C4-2B (cell line): ENCODE data around the gene PIGP.

Experiments used
- H3K27ac ChIP-seq: fragments of 450-650 bp; 2 replicates; pipeline ENCODE4 v1.5.1; 2017
- ZFX ChIP-seq: fragments of 450-650 bp; IDR thresholded peaks from 2 replicates; pipeline ENCODE4 v1.6.1; 2017
- TF ChIP-seq, protein P1 (sequence below): fragments of 450-650 bp; conservative IDR thresholded peaks from 2 replicates; pipeline ENCODE4 v1.5.1; 2017; ENCODE audit warnings: mild to moderate bottlenecking

The PIGP gene

DNA sequence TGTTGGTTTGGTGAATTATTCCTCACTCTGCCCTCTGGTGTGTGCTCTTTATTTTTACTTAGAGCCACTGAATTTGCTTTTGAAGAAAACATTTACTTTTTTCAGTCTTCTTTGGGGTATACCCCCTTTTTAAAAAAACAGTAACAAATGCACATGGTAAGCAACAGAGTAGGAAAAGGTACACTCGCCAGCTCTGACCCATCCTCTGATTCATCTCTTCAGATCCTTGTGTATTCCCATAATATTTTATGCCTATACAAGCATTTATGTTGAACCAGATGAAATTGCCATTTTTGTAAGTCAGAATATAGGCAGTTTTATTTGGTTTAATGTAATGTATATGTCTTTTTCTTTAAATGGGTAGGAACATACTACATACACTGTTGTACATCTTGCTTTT lies 28.5 kb upstream of the PIGP start:
- H3K27ac ChIP-seq = no peak overlapping the region
- TF ChIP-seq, protein P1, sequence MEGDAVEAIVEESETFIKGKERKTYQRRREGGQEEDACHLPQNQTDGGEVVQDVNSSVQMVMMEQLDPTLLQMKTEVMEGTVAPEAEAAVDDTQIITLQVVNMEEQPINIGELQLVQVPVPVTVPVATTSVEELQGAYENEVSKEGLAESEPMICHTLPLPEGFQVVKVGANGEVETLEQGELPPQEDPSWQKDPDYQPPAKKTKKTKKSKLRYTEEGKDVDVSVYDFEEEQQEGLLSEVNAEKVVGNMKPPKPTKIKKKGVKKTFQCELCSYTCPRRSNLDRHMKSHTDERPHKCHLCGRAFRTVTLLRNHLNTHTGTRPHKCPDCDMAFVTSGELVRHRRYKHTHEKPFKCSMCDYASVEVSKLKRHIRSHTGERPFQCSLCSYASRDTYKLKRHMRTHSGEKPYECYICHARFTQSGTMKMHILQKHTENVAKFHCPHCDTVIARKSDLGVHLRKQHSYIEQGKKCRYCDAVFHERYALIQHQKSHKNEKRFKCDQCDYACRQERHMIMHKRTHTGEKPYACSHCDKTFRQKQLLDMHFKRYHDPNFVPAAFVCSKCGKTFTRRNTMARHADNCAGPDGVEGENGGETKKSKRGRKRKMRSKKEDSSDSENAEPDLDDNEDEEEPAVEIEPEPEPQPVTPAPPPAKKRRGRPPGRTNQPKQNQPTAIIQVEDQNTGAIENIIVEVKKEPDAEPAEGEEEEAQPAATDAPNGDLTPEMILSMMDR = no peak
- no peak for TF ChIP-seq ZFX

DNA sequence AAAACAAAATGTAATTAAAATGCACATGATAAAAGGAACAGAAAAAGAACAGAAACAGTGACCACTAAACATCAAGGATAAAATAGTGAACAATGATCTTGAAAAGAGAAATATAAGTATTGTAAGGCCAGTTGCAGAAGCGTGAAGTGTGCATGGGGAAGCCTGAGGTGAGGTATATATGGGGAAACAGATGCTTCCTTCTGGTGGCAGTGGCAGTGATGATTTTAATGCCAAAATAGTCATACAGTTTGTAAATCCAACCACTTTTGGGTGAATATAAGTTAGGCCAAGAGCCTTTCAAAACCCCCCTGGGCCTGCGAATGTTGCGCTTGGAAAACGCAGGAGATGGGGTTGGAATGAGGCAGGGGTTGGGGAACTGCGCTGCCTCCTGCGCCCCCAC lies 27.4 kb upstream of the PIGP start:
- no peak for TF ChIP-seq ZFX
- TF ChIP-seq, protein P1 = no peak
- no peak overlapping the region for H3K27ac ChIP-seq

DNA sequence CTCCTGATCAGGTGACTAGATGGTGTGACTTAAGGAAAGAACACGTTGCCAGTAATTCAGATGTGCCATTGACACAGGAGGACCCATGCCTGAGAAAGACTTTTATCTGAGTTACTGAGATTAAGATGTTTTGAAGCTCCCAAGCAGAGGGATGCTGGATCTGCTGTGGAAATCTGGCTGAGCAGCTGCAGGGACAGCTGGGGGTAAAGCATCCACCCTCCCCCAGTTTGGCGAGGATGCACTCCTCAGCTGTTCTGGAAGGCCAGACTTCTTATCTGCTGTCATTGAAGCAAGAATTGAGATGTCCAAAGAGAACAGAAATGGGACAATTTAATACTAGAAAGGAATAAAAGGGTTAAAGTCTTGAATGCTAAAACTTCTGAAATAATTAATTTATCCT lies 25.9 kb upstream of the PIGP start:
- no peak for TF ChIP-seq ZFX
- no peak overlapping the region for H3K27ac ChIP-seq

DNA sequence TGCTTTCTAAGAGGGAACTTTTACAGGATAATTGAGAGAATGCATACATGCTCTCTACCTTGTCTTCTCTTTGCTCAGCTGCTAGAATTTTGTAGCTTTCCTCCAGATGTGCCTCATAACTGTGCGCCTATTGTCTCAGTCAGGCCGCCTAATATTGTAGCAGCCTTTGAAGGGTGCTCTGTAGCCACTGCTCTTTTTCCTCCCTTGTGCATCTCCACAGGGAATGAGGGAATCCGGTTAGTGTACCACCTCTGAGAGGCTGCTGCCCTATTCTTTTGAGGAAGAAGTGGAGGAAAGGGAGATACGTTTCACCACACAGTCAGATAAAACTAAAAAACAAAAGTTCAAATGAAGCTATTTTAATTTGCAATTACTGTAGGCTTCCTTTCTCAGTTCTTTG lies 22.9 kb upstream of the PIGP start:
- TF ChIP-seq ZFX = no peak
- TF ChIP-seq, protein P1 = no peak
- H3K27ac ChIP-seq = no peak overlapping the region

DNA sequence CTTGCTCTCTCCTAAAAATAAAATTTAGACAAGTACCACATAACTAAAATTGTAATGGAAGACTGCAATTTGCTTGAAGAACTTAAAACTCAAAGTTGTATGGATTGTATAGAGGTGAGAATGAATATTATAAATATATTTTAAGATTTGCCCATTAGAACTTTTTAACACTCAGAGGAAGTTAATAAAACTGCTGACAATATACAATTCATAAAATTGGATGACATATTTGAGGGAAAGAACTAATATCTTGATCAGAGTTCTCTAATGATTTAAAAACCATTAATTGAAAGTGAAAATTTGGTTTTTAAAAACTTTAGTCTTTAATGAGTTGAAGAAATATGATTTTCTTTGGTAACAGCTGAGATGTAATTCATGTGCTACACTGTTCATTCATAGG lies 21.1 kb upstream of the PIGP start:
- no peak overlapping the region for H3K27ac ChIP-seq
- TF ChIP-seq, protein P1 = no peak
- no peak for TF ChIP-seq ZFX

DNA sequence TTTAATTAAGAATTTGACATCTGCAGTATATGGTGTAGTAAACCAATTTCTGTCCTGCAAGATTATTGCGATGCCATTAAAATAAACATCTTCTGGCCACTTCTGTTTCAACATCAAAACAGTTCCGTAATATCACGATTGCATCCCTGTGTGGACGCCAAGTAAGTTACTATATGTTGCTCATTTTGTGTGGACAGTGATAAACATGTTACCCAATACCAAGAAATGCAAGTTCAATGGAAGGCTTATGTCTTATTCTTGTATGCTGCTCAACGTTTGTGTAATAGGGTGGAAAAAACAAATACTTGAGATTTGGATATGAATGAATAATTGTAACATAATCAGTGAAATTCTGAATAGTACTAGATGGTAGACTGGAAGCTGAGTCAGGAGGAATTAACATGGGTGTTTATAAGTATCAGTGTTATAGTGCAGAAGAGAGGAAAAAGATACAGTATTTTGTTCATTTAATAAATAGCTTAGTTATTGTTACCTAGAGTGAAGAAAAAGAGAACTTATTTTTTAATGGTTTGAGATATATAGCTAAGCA lies 15.4 kb upstream of the PIGP start:
- TF ChIP-seq ZFX = no peak
- TF ChIP-seq, protein P1 = no peak
- no peak overlapping the region for H3K27ac ChIP-seq

DNA sequence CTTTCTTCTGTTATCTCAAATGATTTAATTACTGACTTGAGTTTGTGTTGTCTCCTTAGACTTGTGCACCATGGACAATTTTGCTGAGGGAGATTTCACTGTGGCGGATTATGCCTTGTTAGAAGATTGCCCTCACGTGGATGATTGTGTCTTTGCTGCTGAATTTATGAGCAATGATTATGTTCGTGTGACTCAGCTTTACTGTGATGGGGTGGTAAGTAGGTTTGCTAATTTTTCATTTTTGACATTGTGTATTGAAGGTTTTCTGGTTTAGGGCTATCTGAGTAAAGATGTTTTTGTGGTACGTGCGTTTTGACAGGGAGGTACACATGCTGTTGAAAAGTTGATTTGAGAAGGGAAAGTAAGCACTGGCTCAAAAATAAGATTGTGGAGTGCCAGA lies 14.3 kb upstream of the PIGP start:
- no peak for TF ChIP-seq ZFX
- TF ChIP-seq, protein P1 = peak; percentile 33
- no peak overlapping the region for H3K27ac ChIP-seq

DNA sequence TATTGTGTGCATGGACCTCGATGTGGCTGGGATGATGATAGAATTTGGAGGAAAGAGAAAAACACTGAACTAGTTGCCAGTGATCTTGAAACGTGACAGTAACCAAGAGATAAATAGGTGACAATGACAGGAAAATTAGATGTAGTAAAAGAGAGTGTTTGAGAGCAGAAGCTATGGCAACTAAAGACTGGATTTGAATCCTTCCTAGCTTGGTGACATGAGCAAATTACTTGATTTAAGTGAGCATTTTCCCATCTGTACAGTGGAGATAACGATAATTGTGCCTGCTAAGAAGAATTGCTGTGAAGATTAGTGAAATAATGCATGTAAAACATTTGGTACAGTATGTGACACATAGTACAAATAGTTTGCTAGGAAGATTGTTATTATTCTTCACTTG lies 12.9 kb upstream of the PIGP start:
- no peak overlapping the region for H3K27ac ChIP-seq
- TF ChIP-seq, protein P1 = no peak
- TF ChIP-seq ZFX = no peak
